H1 (cell line): ENCODE data around the gene MCEE. TPM values are rescaled to one million over a fixed set of nuclear protein-coding genes. Genes with fewer than 3 reads are reported as not detected.

ENCODE experiments used
- CTCF ChIA-PET: fragments of 300-600 bp; sonication (Branson Sonifier 250); formaldehyde crosslinking; loops from one replicate; lab custom pipeline; 2021; ENCODE audit not compliant: partially characterized antibody; lab: Charles Lee
- POLR2A ChIA-PET: fragments of 300-600 bp; sonication (Branson Sonifier 250); formaldehyde crosslinking; loops from one replicate; lab custom pipeline; 2021; ENCODE audit warnings: inconsistent platforms; ENCODE audit not compliant: partially characterized antibody; lab: Charles Lee
- DNase-seq, 2 experiments: peaks; one replicate each; pipeline versions ENCODE4 v3.0.0 to v3.0.0-alpha.2; 2010 to 2022; ENCODE audit warnings: low spot score in 2 of 2, low read depth in 1 of 2, mixed read lengths in 1 of 2
- FAIRE-seq: peaks from 2 replicates; lab custom pipeline; 2011; peaks lifted over from hg19 to GRCh38; lab: Jason Lieb, UNC
- H2AFZ ChIP-seq: 2 replicates; pipeline ENCODE4 v1.8.1; 2012; ENCODE audit warnings: low read length, inconsistent platforms
- H2AK5ac ChIP-seq: 2 replicates; pipeline ENCODE4 v1.6.1; 2013; ENCODE audit warnings: low read depth, low read length
- H2BK120ac ChIP-seq: replicated peaks from 2 replicates; pipeline ENCODE3; 2013; ENCODE audit warnings: low read depth, low read length, inconsistent platforms
- H2BK12ac ChIP-seq: 2 replicates; pipeline ENCODE4 v1.6.1; 2013; ENCODE audit warnings: low read depth, low read length
- H2BK15ac ChIP-seq: 2 replicates; pipeline ENCODE4 v1.6.1; 2013; ENCODE audit warnings: low read length
- H2BK20ac ChIP-seq: 2 replicates; pipeline ENCODE4 v1.6.1; 2013; ENCODE audit warnings: low read length
- H2BK5ac ChIP-seq: 2 replicates; pipeline ENCODE4 v1.6.1; 2013; ENCODE audit warnings: low read depth, low read length
- H3K14ac ChIP-seq: 2 replicates; pipeline ENCODE4 v1.6.1; 2013; ENCODE audit warnings: inconsistent platforms; ENCODE audit not compliant: insufficient read length
- H3K18ac ChIP-seq: 2 replicates; pipeline ENCODE4 v1.6.1; 2013; ENCODE audit warnings: low read length; ENCODE audit errors: extremely low read depth
- H3K23ac ChIP-seq: 2 replicates; pipeline ENCODE4 v1.6.1; 2013; ENCODE audit warnings: inconsistent platforms; ENCODE audit not compliant: insufficient read length
- H3K23me2 ChIP-seq: 2 replicates; pipeline ENCODE4 v1.6.1; 2013; ENCODE audit warnings: low read depth, low read length
- H3K27ac ChIP-seq: 2 replicates; pipeline ENCODE4 v1.6.1; 2011; ENCODE audit warnings: low read depth, low read length, inconsistent platforms
- H3K27me3 ChIP-seq, 4 experiments: replicated peaks in 1 of 4; 1 replicate in 1 of 4; 2 replicates in 3 of 4; pipeline versions ENCODE4 v1.6.1 to v1.8.1; 2011 to 2013; ENCODE audit warnings: low read length in 3 of 4, mild to moderate bottlenecking in 3 of 4, inconsistent platforms in 2 of 4, mixed read lengths in 2 of 4, moderate library complexity in 1 of 4; ENCODE audit not compliant: control insufficient read depth in 3 of 4, insufficient read depth in 3 of 4; ENCODE audit errors: extremely low read depth in 1 of 4
- H3K36me3 ChIP-seq, 4 experiments: 2 replicates each; pipeline versions ENCODE4 v1.6.1 to v1.8.1; 2011 to 2013; ENCODE audit warnings: mild to moderate bottlenecking in 4 of 4, low read length in 3 of 4, moderate library complexity in 2 of 4, control low read depth in 1 of 4, inconsistent platforms in 1 of 4; ENCODE audit not compliant: insufficient read depth in 4 of 4, control insufficient read depth in 2 of 4
- H3K4ac ChIP-seq: replicated peaks from 2 replicates; pipeline ENCODE3; 2013; ENCODE audit warnings: low read length, low read depth, mixed read lengths, inconsistent platforms; ENCODE audit not compliant: insufficient read length
- H3K4me1 ChIP-seq, 4 experiments: replicated peaks in 1 of 4; 1 replicate in 1 of 4; 2 replicates in 3 of 4; pipeline versions ENCODE4 v1.6.1 to v1.8.1; 2011 to 2013; ENCODE audit warnings: low read length in 3 of 4, inconsistent platforms in 2 of 4, mixed read lengths in 1 of 4; ENCODE audit not compliant: insufficient read depth in 4 of 4, control insufficient read depth in 3 of 4
- H3K4me2 ChIP-seq, 2 experiments: 2 replicates each; pipeline versions ENCODE4 v1.6.1 to v1.8.1; 2011 to 2013; ENCODE audit warnings: low read depth in 2 of 2, low read length in 2 of 2, control low read depth in 1 of 2, inconsistent platforms in 1 of 2, mild to moderate bottlenecking in 1 of 2; ENCODE audit not compliant: insufficient read depth in 1 of 2
- H3K4me3 ChIP-seq, 4 experiments: fragments of 200-600, 300-600 bp in 1 of 4; sonication (generic), shearing (Covaris generic), sonication (Bioruptor Twin) in 1 of 4; 2 replicates each; pipeline versions ENCODE4 v1.5.1 to v1.8.1; 2011 to 2016; ENCODE audit warnings: low read length in 4 of 4, low read depth in 3 of 4, control low read depth in 2 of 4, inconsistent platforms in 2 of 4, mild to moderate bottlenecking in 2 of 4, mixed read lengths in 1 of 4, moderate library complexity in 1 of 4; ENCODE audit not compliant: insufficient read depth in 2 of 4; ENCODE audit errors: extremely low read depth in 1 of 4
- H3K56ac ChIP-seq: replicated peaks from 2 replicates; pipeline ENCODE3; 2013; ENCODE audit warnings: low read depth, mild to moderate bottlenecking, mixed read lengths, low read length, inconsistent platforms; ENCODE audit not compliant: insufficient read length
- H3K79me1 ChIP-seq: 2 replicates; pipeline ENCODE4 v1.6.1; 2013; ENCODE audit warnings: low read depth, low read length, control low read depth
- H3K79me2 ChIP-seq, 2 experiments: 2 replicates each; pipeline versions ENCODE4 v1.6.1 to v1.8.1; 2012 to 2013; ENCODE audit warnings: low read length in 2 of 2, mild to moderate bottlenecking in 2 of 2, inconsistent platforms in 1 of 2; ENCODE audit not compliant: insufficient read depth in 2 of 2, control insufficient read depth in 1 of 2
- H3K9ac ChIP-seq, 4 experiments: replicated peaks in 1 of 4; 1 replicate in 1 of 4; 2 replicates in 3 of 4; pipeline versions ENCODE4 v1.6.1 to v1.8.1; 2011 to 2013; ENCODE audit warnings: low read depth in 3 of 4, low read length in 3 of 4, control low read depth in 2 of 4, mild to moderate bottlenecking in 2 of 4, moderate library complexity in 2 of 4, inconsistent platforms in 1 of 4; ENCODE audit errors: extremely low read depth in 1 of 4
- H3K9me3 ChIP-seq, 2 experiments: 2 replicates each; pipeline versions ENCODE4 v1.6.1 to v1.8.1; 2012 to 2013; ENCODE audit warnings: mild to moderate bottlenecking in 2 of 2, moderate library complexity in 2 of 2, control low read depth in 1 of 2, inconsistent platforms in 1 of 2, low read depth in 1 of 2, low read length in 1 of 2, mixed read lengths in 1 of 2; ENCODE audit not compliant: insufficient read depth in 2 of 2
- H4K20me1 ChIP-seq, 2 experiments: replicated peaks in 1 of 2; 2 replicates each; pipeline versions ENCODE3 to v1.8.1; 2011 to 2013; ENCODE audit warnings: inconsistent platforms in 2 of 2, low read length in 2 of 2, mild to moderate bottlenecking in 1 of 2; ENCODE audit not compliant: insufficient read depth in 2 of 2, control insufficient read depth in 1 of 2
- H4K5ac ChIP-seq: 2 replicates; pipeline ENCODE4 v1.6.1; 2013; ENCODE audit warnings: low read length, low read depth, mixed read lengths, inconsistent platforms; ENCODE audit not compliant: insufficient read length
- H4K8ac ChIP-seq: 2 replicates; pipeline ENCODE4 v1.8.0; 2013; ENCODE audit warnings: mild to moderate bottlenecking, moderate library complexity, low read length, inconsistent platforms; ENCODE audit not compliant: insufficient read depth; ENCODE audit errors: extremely low read depth
- H4K91ac ChIP-seq: replicated peaks from 2 replicates; pipeline ENCODE3; 2013; ENCODE audit warnings: low read length, mixed read lengths, inconsistent platforms; ENCODE audit not compliant: insufficient read length
- BACH1 ChIP-seq: IDR thresholded peaks from 2 replicates; pipeline ENCODE4 v1.6.1; 2012; ENCODE audit warnings: low read length, improper control_type of control experiment
- CTBP2 ChIP-seq: IDR thresholded peaks from 2 replicates; pipeline ENCODE4 v1.7.0; 2011; ENCODE audit warnings: borderline replicate concordance, mild to moderate bottlenecking, moderate library complexity, mixed read lengths, low read length; ENCODE audit not compliant: insufficient read depth, insufficient read length
- CTCF ChIP-seq, 3 experiments: IDR thresholded peaks; 1 replicate in 2 of 3; 2 replicates in 1 of 3; pipeline versions ENCODE4 v1.5.1 to v1.6.1; 2011; ENCODE audit warnings: low read length in 3 of 3, mild to moderate bottlenecking in 3 of 3, inconsistent platforms in 2 of 3, low read depth in 1 of 3, moderate library complexity in 1 of 3; ENCODE audit not compliant: insufficient read depth in 1 of 3; ENCODE audit errors: control extremely low read depth in 1 of 3
- EP300 ChIP-seq, 2 experiments: IDR thresholded peaks; 1 replicate in 1 of 2; 2 replicates in 1 of 2; pipeline ENCODE4 v1.6.1; 2011 to 2012; ENCODE audit warnings: low read depth in 2 of 2, low read length in 2 of 2, mild to moderate bottlenecking in 2 of 2, borderline replicate concordance in 1 of 2, inconsistent platforms in 1 of 2, moderate library complexity in 1 of 2
- HDAC2 ChIP-seq, 2 experiments: fragments of 300-600 bp in 1 of 2; sonication (generic) in 1 of 2; IDR thresholded peaks; 2 replicates each; pipeline ENCODE4 v1.6.1; 2011 to 2012; ENCODE audit warnings: low read depth in 2 of 2, low read length in 2 of 2, mild to moderate bottlenecking in 2 of 2, moderate library complexity in 2 of 2, borderline replicate concordance in 1 of 2, inconsistent platforms in 1 of 2
- HDAC6 ChIP-seq: IDR thresholded peaks from one replicate; pipeline ENCODE4 v1.7.1; 2012; ENCODE audit warnings: low read depth, mild to moderate bottlenecking, inconsistent platforms, low read length, moderate library complexity
- MAFK ChIP-seq: IDR thresholded peaks from 2 replicates; pipeline ENCODE4 v1.6.1; 2012; ENCODE audit warnings: low read depth, mild to moderate bottlenecking, improper control_type of control experiment, low read length
- RFX5 ChIP-seq: IDR thresholded peaks from 2 replicates; pipeline ENCODE4 v1.6.1; 2011; ENCODE audit warnings: low read depth, low read length, improper control_type of control experiment, borderline replicate concordance
- RXRA ChIP-seq: IDR thresholded peaks from 2 replicates; pipeline ENCODE4 v1.6.1; 2011; ENCODE audit warnings: low read depth, mild to moderate bottlenecking, low read length, moderate library complexity; ENCODE audit not compliant: insufficient read depth
- TBP ChIP-seq: IDR thresholded peaks from 2 replicates; pipeline ENCODE4 v1.6.1; 2011; ENCODE audit warnings: low read depth, low read length, improper control_type of control experiment
- TEAD4 ChIP-seq: IDR thresholded peaks from 2 replicates; pipeline ENCODE4 v1.6.1; 2012; ENCODE audit warnings: low read depth, low read length, inconsistent platforms, mixed read lengths
- WGBS, 2 experiments: shearing (Covaris generic) in 1 of 2; methylation state at CpG; one replicate each; pipeline versions ENCODE4 v1.1.6 to v1.1.7; 2013 to 2015; ENCODE audit warnings: low lambda C conversion rate in 2 of 2, mixed read lengths in 2 of 2, inconsistent platforms in 1 of 2, low coverage in 1 of 2, missing lambda C conversion rate in 1 of 2; ENCODE audit not compliant: insufficient replicate concordance in 2 of 2, insufficient coverage in 1 of 2, insufficient read length in 1 of 2; ENCODE audit errors: extremely low coverage in 1 of 2, missing lambda C conversion rate in 1 of 2; 5-methylcytosine and 5-hydroxymethylcytosine counted together
- polyA plus RNA-seq, 7 experiments: library from polyadenylated mRNA; depleted of rRNA in 3 of 7; stranded (reverse) in 5 of 7; unstranded in 2 of 7; fragments of >200 nt in 5 of 7; fragments of 200-250 nt in 2 of 7; gene quantifications; 1 replicate in 5 of 7; 2 replicates in 1 of 7; 4 replicates in 1 of 7; pipeline versions ENCODE4 v1.2.1 to v1.2.3, GENCODE V29; 2011 to 2013; ENCODE audit warnings: missing spikeins in 2 of 7, mixed read lengths in 2 of 7
- total RNA-seq: library from RNA; stranded (reverse); fragmentation: NEBNext Ultra II Directional; extraction: Animal tissue kit (Norgen Biotek cat#: 25700); gene quantifications from 2 replicates; pipeline ENCODE4 v1.2.1, GENCODE V29; 2021

The MCEE gene
- total and polyA plus RNA-seq, 2 of the 8 experiments (the other 6 are each of a cell fraction or from before 2014, with no cell fraction given), result 7.3 to 14.1 TPM

GRCh38 chr2:71173096-71173495 is 43.1 kb upstream of the MCEE start:
- Histone ChIP-seq H3K27me3 (no peaks in the 10 kb centered on the region), H2BK120ac (no peak overlapping the region), H3K9ac (no peak overlapping the region), H3K27ac (no peak overlapping the region), H2BK12ac (no peak overlapping the region), H4K91ac (no peak overlapping the region), H3K79me1 (no peaks in the 10 kb centered on the region), H3K4ac (no peak overlapping the region), H3K18ac (no peak overlapping the region), H3K14ac (no peak overlapping the region), H4K5ac (no peak overlapping the region), H3K4me2 (no peak overlapping the region), H3K23me2 (no peaks in the 10 kb centered on the region), H2BK5ac (no peak overlapping the region), H2BK15ac (no peak overlapping the region), H3K4me1 (no peaks in the 10 kb centered on the region), H4K8ac (no peak overlapping the region), H3K79me2 (no peaks in the 10 kb centered on the region), H3K36me3 (no peaks in the 10 kb centered on the region), H3K23ac (no peak overlapping the region), H2BK20ac (no peak overlapping the region), H2AFZ (no peak overlapping the region), H3K56ac (no peak overlapping the region), H3K9me3 (no peaks in the 10 kb centered on the region), H4K20me1 (no peaks in the 10 kb centered on the region), H3K4me3 (no peak overlapping the region), H2AK5ac (no peak overlapping the region)
- 71% methylated on average over 1 of the region's 1 CpG; no CpG with 5 or more reads in 1 of the 2 experiments for WGBS, 2 experiments
- CTCF ChIA-PET, result interaction anchor here (1.0 to 1.3 kb wide), 3 partner anchors 14 to 74 kb away, joined by 4 to 5 read pairs (median 4); no protein-coding TSS in a partner anchor
- DNase-seq (no peak), FAIRE-seq (no peak)
- POLR2A ChIA-PET, result interaction anchor here (1.3 kb wide), 1 partner anchor 14 kb away, joined by 3 read pairs; no protein-coding TSS in a partner anchor
- TF ChIP-seq EP300 (IDR thresholded peaks at IDR 0.05; ENCODE audit: borderline replicate concordance in 1 of 2, low read depth in 2 of 2, low read length in 2 of 2), result no peak
- no peak for TF ChIP-seq RFX5
- no peak for TF ChIP-seq BACH1
- TF ChIP-seq CTBP2, result no peak
- TF ChIP-seq TEAD4, result no peak
- no peak for TF ChIP-seq HDAC6
- no peak for TF ChIP-seq CTCF (IDR thresholded peaks at IDR 0.05; ENCODE audit: control extremely low read depth in 1 of 3, insufficient read depth in 1 of 3, low read depth in 1 of 3, low read length in 3 of 3)
- no peak for TF ChIP-seq TBP
- TF ChIP-seq MAFK, result no peak
- TF ChIP-seq RXRA, result no peak
- TF ChIP-seq HDAC2 (IDR thresholded peaks at IDR 0.05; ENCODE audit: borderline replicate concordance in 1 of 2, low read depth in 2 of 2, low read length in 2 of 2), result no peak
